GM21515 (cell line): Measurements from ENCODE around the gene AP4S1.
"Not testable (repeated sequence)": the region's sequence is repeated elsewhere in the genome, so short reads cannot be mapped to it uniquely, and the experiment has no call there.

Experiments
- ATAC-seq: cut with Tn5 transposase; IDR thresholded peaks from one replicate; pipeline ENCODE4 v1.9.1; 2021; ENCODE audit not compliant: unreplicated experiment

Gene AP4S1

GRCh38 chr14:31080484-31080883, 55.0 kb downstream of the AP4S1 start:
- ATAC-seq, result no peak

- ATAC-seq, result no peak
Observed at GRCh38 chr14:31083781-31084180, 58.3 kb downstream of the AP4S1 start.

GRCh38 chr14:31084385-31084784, 58.9 kb downstream of the AP4S1 start:
- ATAC-seq, result peak; percentile 66

GRCh38 chr14:31085027-31085426, 59.6 kb downstream of the AP4S1 start:
- no peak for ATAC-seq

GRCh38 chr14:31086466-31086865, 61.0 kb downstream of the AP4S1 start:
- ATAC-seq, result not testable (repeated sequence)

- ATAC-seq, result no peak
Observed at GRCh38 chr14:31090883-31091764, 65.7 kb downstream of the AP4S1 start.

GRCh38 chr14:31092160-31092708, 66.8 kb downstream of the AP4S1 start:
- no peak for ATAC-seq

- ATAC-seq, result not testable (repeated sequence)
Observed at GRCh38 chr14:31093884-31094839, 68.7 kb downstream of the AP4S1 start.

GRCh38 chr14:31095817-31096216, 70.4 kb downstream of the AP4S1 start:
- not testable (repeated sequence) for ATAC-seq

- ATAC-seq, result no peak
Observed at GRCh38 chr14:31096255-31096654, 70.8 kb downstream of the AP4S1 start.

GRCh38 chr14:31097081-31097480, 71.6 kb downstream of the AP4S1 start:
- no peak for ATAC-seq

GRCh38 chr14:31106768-31107167, 81.3 kb downstream of the AP4S1 start:
- no peak for ATAC-seq

GRCh38 chr14:31109257-31109656, 83.8 kb downstream of the AP4S1 start:
- ATAC-seq, result no peak

GRCh38 chr14:31110872-31111271, 85.4 kb downstream of the AP4S1 start:
- ATAC-seq, result no peak

GRCh38 chr14:31113794-31114193, 88.3 kb downstream of the AP4S1 start:
- no peak for ATAC-seq

- no peak for ATAC-seq
Observed at GRCh38 chr14:31118892-31119291, 93.4 kb downstream of the AP4S1 start.

- no peak for ATAC-seq
Observed at GRCh38 chr14:31122098-31122611, 96.7 kb downstream of the AP4S1 start.

- no peak for ATAC-seq
Observed at GRCh38 chr14:31122921-31123320, 97.5 kb downstream of the AP4S1 start.

GRCh38 chr14:31124197-31124596, 98.7 kb downstream of the AP4S1 start:
- ATAC-seq, result no peak

- ATAC-seq, result no peak
Observed at GRCh38 chr14:31125231-31125630, 99.8 kb downstream of the AP4S1 start.

- ATAC-seq, result no peak
Observed at GRCh38 chr14:31126680-31127079, 101.2 kb downstream of the AP4S1 start.
